ENCODE data around the gene C5orf47.

Gene C5orf47

DNA sequence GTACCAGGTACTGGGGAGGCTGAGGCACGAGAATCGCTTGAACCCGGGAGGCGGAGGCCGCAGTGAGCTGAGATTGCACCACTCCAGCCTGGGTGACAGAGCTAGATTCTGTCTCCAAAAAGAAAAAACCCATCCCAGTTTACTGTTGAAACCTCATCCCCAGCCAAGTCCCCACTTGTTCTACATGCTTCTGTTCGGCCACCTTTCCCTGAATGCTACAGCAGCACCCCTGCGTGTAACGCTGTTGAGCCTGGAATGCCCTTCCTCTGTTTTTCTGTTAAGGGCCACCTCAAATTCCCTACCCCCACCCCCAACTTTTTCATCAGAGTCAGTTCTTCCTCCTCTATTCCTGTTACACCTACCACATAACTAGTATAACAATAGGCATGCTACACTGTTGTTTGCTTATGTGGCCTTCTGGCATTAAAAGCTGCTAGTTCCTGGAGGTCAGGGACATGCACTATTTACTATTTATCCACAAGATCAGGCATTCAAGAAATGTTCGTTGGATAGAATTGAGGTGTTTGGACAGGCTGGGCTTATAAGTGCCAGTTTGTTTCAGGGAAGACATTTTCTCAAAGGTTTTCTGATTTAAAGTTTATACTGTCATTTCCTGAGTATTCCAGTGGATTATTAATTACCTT lies 47.1 kb upstream of the C5orf47 start:
- DNase-seq: no peak
- H3K9me2 ChIP-seq (replicated peaks; ENCODE audit: insufficient read depth, low read length): no peaks in the 10 kb centered on the region
- no peaks in the 10 kb centered on the region for H3K9me3 ChIP-seq (replicated peaks; ENCODE audit: insufficient read depth, low read length)
- H3K4me3 ChIP-seq (ENCODE audit: low read length): no peak overlapping the region
- H3K79me2 ChIP-seq (ENCODE audit: low read length): peaks cover 100% of the 10 kb centered on the region
- H3K4me2 ChIP-seq (ENCODE audit: low read depth, low read length): no peak overlapping the region
- peaks cover 28% of the 10 kb centered on the region for H3K36me3 ChIP-seq (replicated peaks; ENCODE audit: insufficient read depth, low read length)
- peaks cover 30% of the 10 kb centered on the region for H4K20me1 ChIP-seq (ENCODE audit: insufficient read depth, low read length)
- H3K27ac ChIP-seq (ENCODE audit: low read length): no peak overlapping the region
- no peak overlapping the region for H3K9ac ChIP-seq (ENCODE audit: low read length)
- H3K4me1 ChIP-seq (ENCODE audit: low read length): no peaks in the 10 kb centered on the region
- H2AFZ ChIP-seq (ENCODE audit: low read length): no peak overlapping the region
- no peaks in the 10 kb centered on the region for H3K27me3 ChIP-seq (replicated peaks; ENCODE audit: insufficient read depth, low read length)
- no peak for TF ChIP-seq CTCF (IDR thresholded peaks at IDR 0.05; ENCODE audit: low read length)
- TF ChIP-seq EZH2 (optimal IDR thresholded peaks at IDR 0.05; ENCODE audit: low read depth, low read length): no peak
- no peak for TF ChIP-seq EZH2phosphoT487 (IDR thresholded peaks at IDR 0.05; ENCODE audit: low read length)
- H3F3A ChIP-seq (ENCODE audit: insufficient read depth, low read length): peaks cover 9% of the 10 kb centered on the region; the same call in 1 of the 2 replicates

DNA sequence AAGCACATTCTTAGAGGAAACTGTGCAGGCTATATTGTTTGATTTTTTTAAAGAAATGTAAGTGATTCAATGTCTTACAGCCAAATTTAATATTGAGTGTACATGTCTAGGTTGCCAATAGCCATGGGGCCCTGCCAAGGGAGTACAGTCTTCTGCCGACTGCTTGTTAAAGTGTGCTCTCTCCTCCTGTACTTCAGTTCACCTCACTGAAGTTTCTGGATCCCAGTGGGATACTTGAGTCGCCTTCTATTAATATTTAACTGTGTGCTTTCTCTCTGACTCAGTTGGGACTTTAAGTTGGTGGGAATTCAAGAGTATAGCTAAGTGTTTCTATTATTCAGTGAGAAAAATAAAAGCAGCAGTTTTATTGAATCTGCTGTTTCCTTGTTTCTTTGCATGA lies 44.5 kb upstream of the C5orf47 start:
- H3K4me2 ChIP-seq (ENCODE audit: low read depth, low read length): no peak overlapping the region
- peaks cover 100% of the 10 kb centered on the region for H3K79me2 ChIP-seq (ENCODE audit: low read length)
- no peak for DNase-seq
- H3K36me3 ChIP-seq (replicated peaks; ENCODE audit: insufficient read depth, low read length): peaks cover 32% of the 10 kb centered on the region
- H3K9ac ChIP-seq (ENCODE audit: low read length): no peak overlapping the region
- no peaks in the 10 kb centered on the region for H3K9me2 ChIP-seq (replicated peaks; ENCODE audit: insufficient read depth, low read length)
- no peak overlapping the region for H2AFZ ChIP-seq (ENCODE audit: low read length)
- H3F3A ChIP-seq (ENCODE audit: insufficient read depth, low read length): peaks cover 18% of the 10 kb centered on the region; the same call in 1 of the 2 replicates
- H3K27me3 ChIP-seq (replicated peaks; ENCODE audit: insufficient read depth, low read length): no peaks in the 10 kb centered on the region
- no peak overlapping the region for H3K4me3 ChIP-seq (ENCODE audit: low read length)
- TF ChIP-seq EZH2phosphoT487 (IDR thresholded peaks at IDR 0.05; ENCODE audit: low read length) (no peak), EZH2 (optimal IDR thresholded peaks at IDR 0.05; ENCODE audit: low read depth, low read length) (no peak), CTCF (IDR thresholded peaks at IDR 0.05; ENCODE audit: low read length) (no peak)
- H3K27ac ChIP-seq (ENCODE audit: low read length): no peak overlapping the region
- no peaks in the 10 kb centered on the region for H3K9me3 ChIP-seq (replicated peaks; ENCODE audit: insufficient read depth, low read length)
- no peaks in the 10 kb centered on the region for H3K4me1 ChIP-seq (ENCODE audit: low read length)
- H4K20me1 ChIP-seq (ENCODE audit: insufficient read depth, low read length): peaks cover 23% of the 10 kb centered on the region

GRCh38 chr5:173945160-173945559 lies 43.8 kb upstream of the C5orf47 start:
- Histone ChIP-seq H3K9me2 (replicated peaks; ENCODE audit: insufficient read depth, low read length) (no peaks in the 10 kb centered on the region), H4K20me1 (ENCODE audit: insufficient read depth, low read length) (peaks cover 22% of the 10 kb centered on the region), H3K4me3 (ENCODE audit: low read length) (no peak overlapping the region), H3F3A (ENCODE audit: insufficient read depth, low read length) (peaks cover 18% of the 10 kb centered on the region; the same call in 1 of the 2 replicates), H3K36me3 (replicated peaks; ENCODE audit: insufficient read depth, low read length) (peaks cover 34% of the 10 kb centered on the region), H3K27me3 (replicated peaks; ENCODE audit: insufficient read depth, low read length) (no peaks in the 10 kb centered on the region), H2AFZ (ENCODE audit: low read length) (no peak overlapping the region), H3K27ac (ENCODE audit: low read length) (no peak overlapping the region), H3K4me2 (ENCODE audit: low read depth, low read length) (no peak overlapping the region), H3K79me2 (ENCODE audit: low read length) (peaks cover 100% of the 10 kb centered on the region), H3K4me1 (ENCODE audit: low read length) (no peaks in the 10 kb centered on the region), H3K9ac (ENCODE audit: low read length) (no peak overlapping the region), H3K9me3 (replicated peaks; ENCODE audit: insufficient read depth, low read length) (no peaks in the 10 kb centered on the region)
- no peak for DNase-seq
- TF ChIP-seq CTCF (IDR thresholded peaks at IDR 0.05; ENCODE audit: low read length) (no peak), EZH2 (optimal IDR thresholded peaks at IDR 0.05; ENCODE audit: low read depth, low read length) (no peak), EZH2phosphoT487 (IDR thresholded peaks at IDR 0.05; ENCODE audit: low read length) (no peak)
